Measurements from ENCODE around the gene CTSD. TPM values are rescaled to one million over a fixed set of nuclear protein-coding genes. Genes with fewer than 3 reads are reported as not detected.
A peak's percentile ranks its signal among the peaks of the same experiment; 100 is the strongest.

CTSD gene
- total and polyA plus RNA-seq, 2 of the 4 experiments (the other 2 are of a cell fraction), result 39.8 to 166 TPM

DNA sequence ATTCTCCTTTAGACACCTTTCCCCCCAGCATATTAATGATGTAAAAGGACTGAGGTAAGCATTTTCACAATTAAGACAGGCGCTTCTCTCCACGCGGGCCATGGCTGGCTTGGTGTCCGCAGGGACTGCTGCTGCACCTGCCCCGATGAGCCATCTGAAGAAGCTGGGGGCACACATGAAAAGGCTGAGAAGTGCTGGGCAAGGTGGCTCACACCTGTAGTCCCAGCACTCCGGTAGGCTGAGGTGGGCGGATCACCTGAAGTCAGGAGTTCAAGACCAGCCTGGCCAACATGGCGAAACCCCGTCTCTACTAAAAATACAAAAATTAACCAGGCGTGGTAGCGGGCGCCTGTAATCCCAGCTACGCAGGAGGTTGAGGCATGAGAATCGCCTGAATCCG is 45.4 kb downstream of the CTSD start:
- DNase-seq (no peak), ATAC-seq (ENCODE audit: low read depth) (no peak)
- Histone ChIP-seq H3K4me1 (ENCODE audit: control insufficient read depth, insufficient read depth, low read length) (no peaks in the 10 kb centered on the region), H2BK5ac (ENCODE audit: low read depth, low read length, poor library complexity, severe bottlenecking) (no peak overlapping the region), H2AK5ac (ENCODE audit: low read depth, low read length) (no peak overlapping the region), H3K27ac (ENCODE audit: insufficient read depth, low read length) (no peak overlapping the region), H4K91ac (ENCODE audit: insufficient read depth, low read depth, low read length) (no peak overlapping the region), H3K36me3 (ENCODE audit: control insufficient read depth, insufficient read depth, low read length) (no peaks in the 10 kb centered on the region), H3K4me2 (ENCODE audit: low read depth, low read length) (no peak overlapping the region), H2AFZ (replicated peaks; ENCODE audit: low read length, poor library complexity) (no peak overlapping the region), H3K4ac (ENCODE audit: low read depth, low read length) (no peak overlapping the region), H3K9ac (ENCODE audit: low read depth, low read length) (no peak overlapping the region), H3K14ac (replicated peaks; ENCODE audit: low read depth, low read length) (no peak overlapping the region), H3K23ac (ENCODE audit: low read depth, low read length) (no peak overlapping the region), H3K18ac (ENCODE audit: low read depth, low read length) (no peak overlapping the region), H2BK15ac (ENCODE audit: low read depth, low read length) (no peak overlapping the region), H4K8ac (ENCODE audit: low read depth in 2 of 2, low read length in 2 of 2) (no peak overlapping the region), H3K79me1 (ENCODE audit: low read depth in 1 of 2, low read length in 2 of 2) (no peaks in the 10 kb centered on the region), H2BK20ac (ENCODE audit: low read depth, low read length) (no peak overlapping the region), H2BK120ac (ENCODE audit: low read depth, low read length) (no peak overlapping the region), H3K9me1 (ENCODE audit: insufficient read depth, low read length) (no peaks in the 10 kb centered on the region), H4K20me1 (ENCODE audit: insufficient read depth, low read length) (no peaks in the 10 kb centered on the region), H2AK9ac (replicated peaks; ENCODE audit: low read depth, low read length, poor library complexity) (no peak overlapping the region), H3K56ac (ENCODE audit: extremely low read depth, insufficient read depth, low read length) (no peak overlapping the region), H3K27me3 (ENCODE audit: control insufficient read depth, insufficient read depth, low read length) (peaks cover 29% of the 10 kb centered on the region), H3K4me3 (ENCODE audit: insufficient read depth, low read depth, low read length) (no peak overlapping the region), H4K5ac (ENCODE audit: low read depth, low read length) (no peak overlapping the region), H3K9me3 (ENCODE audit: control insufficient read depth, insufficient read depth, low read length) (no peaks in the 10 kb centered on the region)
- dilution Hi-C loops (cut with HindIII; ENCODE audit: low sequenced_read_pairs, unreplicated experiment) (no loop called here), in situ Hi-C loops (cut with MboI; ENCODE audit: low sequenced_read_pairs) (no loop called here), intact Hi-C loops (cut with micrococcal nuclease) (no loop called here)
- POLR2A ChIA-PET (ENCODE audit: unreplicated experiment), result no interaction called here
- 0 out of 2 replicates have a peak, but pooled peaks have one; percentile 23 for TF ChIP-seq MAFK (IDR thresholded peaks at IDR 0.05; ENCODE audit: low read depth, low read length)
- TF ChIP-seq, protein P1, sequence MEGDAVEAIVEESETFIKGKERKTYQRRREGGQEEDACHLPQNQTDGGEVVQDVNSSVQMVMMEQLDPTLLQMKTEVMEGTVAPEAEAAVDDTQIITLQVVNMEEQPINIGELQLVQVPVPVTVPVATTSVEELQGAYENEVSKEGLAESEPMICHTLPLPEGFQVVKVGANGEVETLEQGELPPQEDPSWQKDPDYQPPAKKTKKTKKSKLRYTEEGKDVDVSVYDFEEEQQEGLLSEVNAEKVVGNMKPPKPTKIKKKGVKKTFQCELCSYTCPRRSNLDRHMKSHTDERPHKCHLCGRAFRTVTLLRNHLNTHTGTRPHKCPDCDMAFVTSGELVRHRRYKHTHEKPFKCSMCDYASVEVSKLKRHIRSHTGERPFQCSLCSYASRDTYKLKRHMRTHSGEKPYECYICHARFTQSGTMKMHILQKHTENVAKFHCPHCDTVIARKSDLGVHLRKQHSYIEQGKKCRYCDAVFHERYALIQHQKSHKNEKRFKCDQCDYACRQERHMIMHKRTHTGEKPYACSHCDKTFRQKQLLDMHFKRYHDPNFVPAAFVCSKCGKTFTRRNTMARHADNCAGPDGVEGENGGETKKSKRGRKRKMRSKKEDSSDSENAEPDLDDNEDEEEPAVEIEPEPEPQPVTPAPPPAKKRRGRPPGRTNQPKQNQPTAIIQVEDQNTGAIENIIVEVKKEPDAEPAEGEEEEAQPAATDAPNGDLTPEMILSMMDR (conservative IDR thresholded peaks at IDR 0.05; ENCODE audit: low read depth, low read length), result no peak
- CTCF ChIA-PET, result no interaction called here
- BruUV-seq (replicated peaks), result no TSS peak
- WGBS, 2 experiments (ENCODE audit: extremely low coverage in 2 of 2, insufficient read length in 1 of 2), result 50% methylated on average over 1 of the region's 15 CpGs; no CpG with 5 or more reads in 1 of the 2 experiments

Data from IMR-90 (cell line).